Measurements from ENCODE around the gene SMTNL1. TPM values are rescaled to one million over a fixed set of nuclear protein-coding genes. Genes with fewer than 3 reads are reported as not detected.
A peak's percentile ranks its signal among the peaks of the same experiment; 100 is the strongest.

SMTNL1 gene
- polyA plus RNA-seq, 1 experiment, result not detected

DNA sequence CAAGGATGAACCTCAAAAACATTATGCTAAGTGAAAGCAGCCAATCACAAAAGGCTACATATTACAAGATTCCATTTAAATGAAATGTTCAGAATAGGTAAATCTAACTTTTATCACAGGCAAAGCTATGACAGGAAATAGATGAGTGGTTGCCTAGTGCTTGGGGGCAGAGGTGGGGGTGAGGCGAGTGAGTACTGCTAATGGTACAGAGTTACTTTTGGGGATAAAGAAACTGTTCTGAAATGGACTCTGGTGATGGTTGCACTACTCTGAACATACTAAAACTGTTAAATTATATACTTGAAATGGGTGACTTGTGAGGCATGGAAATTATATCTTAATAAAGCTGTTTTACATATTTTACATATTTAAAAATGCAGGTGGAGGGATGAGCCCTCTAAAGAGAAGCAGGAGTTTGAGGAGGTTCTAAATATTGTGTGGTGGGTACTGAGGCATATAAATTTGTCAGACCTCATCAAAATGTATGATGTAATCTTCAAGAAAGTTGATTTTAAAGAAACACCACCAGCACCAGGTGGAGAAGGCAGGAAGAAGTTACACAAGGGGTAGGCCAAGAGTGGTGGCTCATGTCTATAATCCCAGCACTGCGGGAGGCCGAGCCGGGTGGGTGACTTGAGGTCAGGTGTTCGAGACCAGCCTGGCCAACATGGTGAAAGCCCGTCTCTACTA, 25.5 kb upstream of the SMTNL1 start:
- no peak overlapping the region for H3K27ac ChIP-seq (ENCODE audit: low read depth, low read length)
- no peaks in the 10 kb centered on the region for H3K27me3 ChIP-seq (ENCODE audit: control insufficient read depth, insufficient read depth, low read length)
- CTCF ChIA-PET, result interaction anchor here (0.5 to 2.0 kb wide), 9 partner anchors 15 to 1013 kb away, joined by 3 to 10 read pairs (median 4); partner anchors contain the start of gene RTN4RL2
- POLR2A ChIA-PET, result interaction anchor here (0.9 kb wide), 1 partner anchor 20 kb away, joined by 3 read pairs; no protein-coding TSS in a partner anchor
- DNase-seq (ENCODE audit: low read depth, low spot score), result no peak
- no peak overlapping the region for H3K4me3 ChIP-seq (ENCODE audit: low read depth, low read length)
- H3K9me3 ChIP-seq (ENCODE audit: control insufficient read depth, insufficient read depth, low read length), result no peaks in the 10 kb centered on the region; the same call in 1 of the 2 replicates
- TF ChIP-seq, protein P1, sequence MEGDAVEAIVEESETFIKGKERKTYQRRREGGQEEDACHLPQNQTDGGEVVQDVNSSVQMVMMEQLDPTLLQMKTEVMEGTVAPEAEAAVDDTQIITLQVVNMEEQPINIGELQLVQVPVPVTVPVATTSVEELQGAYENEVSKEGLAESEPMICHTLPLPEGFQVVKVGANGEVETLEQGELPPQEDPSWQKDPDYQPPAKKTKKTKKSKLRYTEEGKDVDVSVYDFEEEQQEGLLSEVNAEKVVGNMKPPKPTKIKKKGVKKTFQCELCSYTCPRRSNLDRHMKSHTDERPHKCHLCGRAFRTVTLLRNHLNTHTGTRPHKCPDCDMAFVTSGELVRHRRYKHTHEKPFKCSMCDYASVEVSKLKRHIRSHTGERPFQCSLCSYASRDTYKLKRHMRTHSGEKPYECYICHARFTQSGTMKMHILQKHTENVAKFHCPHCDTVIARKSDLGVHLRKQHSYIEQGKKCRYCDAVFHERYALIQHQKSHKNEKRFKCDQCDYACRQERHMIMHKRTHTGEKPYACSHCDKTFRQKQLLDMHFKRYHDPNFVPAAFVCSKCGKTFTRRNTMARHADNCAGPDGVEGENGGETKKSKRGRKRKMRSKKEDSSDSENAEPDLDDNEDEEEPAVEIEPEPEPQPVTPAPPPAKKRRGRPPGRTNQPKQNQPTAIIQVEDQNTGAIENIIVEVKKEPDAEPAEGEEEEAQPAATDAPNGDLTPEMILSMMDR (IDR thresholded peaks at IDR 0.05; ENCODE audit: low read depth, low read length), result no peak

DNA sequence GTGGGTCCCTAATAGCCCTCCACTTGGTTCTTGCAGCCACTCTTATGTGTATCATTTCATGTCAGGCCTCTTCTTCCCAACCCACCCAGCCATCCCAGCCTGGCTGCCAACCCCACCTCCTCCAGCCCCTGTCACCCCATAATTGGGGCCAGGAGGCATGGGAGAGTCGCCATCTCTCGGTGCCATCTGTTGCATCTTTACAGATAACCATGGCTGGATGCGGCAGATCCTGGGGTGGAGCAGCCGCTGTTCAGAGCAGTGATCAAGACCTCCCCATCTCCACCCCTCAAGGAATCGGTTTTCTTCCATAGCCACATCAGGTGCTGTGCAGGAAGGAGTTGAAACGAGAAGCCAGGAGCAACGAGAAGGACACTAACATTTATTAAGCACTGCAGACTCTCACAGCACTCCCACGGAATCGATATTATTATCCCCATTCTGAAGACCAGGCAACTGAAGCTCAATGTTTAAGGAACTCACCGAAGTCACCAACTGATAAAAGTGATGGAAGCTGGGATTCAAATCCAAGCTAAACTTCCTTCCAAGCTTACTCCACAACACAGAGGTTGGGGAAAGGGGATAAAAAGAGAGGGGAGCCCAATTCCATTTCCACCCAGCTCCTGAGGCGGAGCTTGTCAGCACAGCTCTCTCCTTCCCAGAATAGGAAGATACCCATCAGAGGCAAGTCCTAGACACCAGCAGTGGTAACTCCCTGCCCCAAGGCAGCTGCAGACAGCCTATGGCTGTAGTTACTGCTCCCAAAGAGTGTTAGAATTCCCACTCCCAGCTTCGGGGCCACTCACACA, 24.5 kb upstream of the SMTNL1 start:
- Histone ChIP-seq H3K4me3 (ENCODE audit: low read depth, low read length) (peak overlapping the region; percentile 10; the same call in 1 of the 2 replicates), H3K27ac (ENCODE audit: low read depth, low read length) (no peak overlapping the region), H3K27me3 (ENCODE audit: control insufficient read depth, insufficient read depth, low read length) (no peaks in the 10 kb centered on the region), H3K9me3 (ENCODE audit: control insufficient read depth, insufficient read depth, low read length) (no peaks in the 10 kb centered on the region; the same call in 1 of the 2 replicates)
- TF ChIP-seq, protein P1 (IDR thresholded peaks at IDR 0.05; ENCODE audit: low read depth, low read length), result no peak
- POLR2A ChIA-PET, result interaction anchor here (0.5 kb wide), 1 partner anchor 176 kb away, joined by 3 read pairs; no protein-coding TSS in a partner anchor
- CTCF ChIA-PET, result interaction anchor here (1.0 to 6.4 kb wide), 5 partner anchors 11 to 54 kb away, joined by 3 to 52 read pairs (median 24); partner anchors contain the start of gene RTN4RL2
- no peak for DNase-seq (ENCODE audit: low read depth, low spot score)

DNA sequence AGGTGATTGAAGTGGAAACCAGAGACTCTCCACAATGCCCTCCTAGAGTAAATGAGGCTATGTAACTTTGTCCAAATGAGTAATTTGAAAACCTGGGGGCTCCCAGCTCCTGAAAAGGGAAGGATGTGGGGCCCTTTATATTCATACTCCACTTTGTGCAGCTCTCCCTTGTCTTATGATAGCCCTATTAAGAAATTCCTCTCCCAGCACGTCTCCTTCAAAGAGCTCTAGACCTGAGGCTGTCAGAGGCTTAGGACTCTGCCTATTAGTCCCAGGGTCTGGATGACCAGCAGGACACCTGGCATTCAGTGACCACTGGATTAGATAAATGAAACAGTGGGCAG, 24.0 kb upstream of the SMTNL1 start:
- no peak for DNase-seq (ENCODE audit: low read depth, low spot score)
- Histone ChIP-seq H3K27me3 (ENCODE audit: control insufficient read depth, insufficient read depth, low read length) (no peaks in the 10 kb centered on the region), H3K4me3 (ENCODE audit: low read depth, low read length) (peak overlapping the region; percentile 85), H3K9me3 (ENCODE audit: control insufficient read depth, insufficient read depth, low read length) (no peaks in the 10 kb centered on the region; the same call in 1 of the 2 replicates), H3K27ac (ENCODE audit: low read depth, low read length) (no peak overlapping the region)
- ChIA-PET POLR2A (interaction anchor here (0.5 kb wide), 1 partner anchor 177 kb away, joined by 3 read pairs; no protein-coding TSS in a partner anchor), CTCF (interaction anchor here (1.0 to 6.4 kb wide), 6 partner anchors 12 to 55 kb away, joined by 3 to 52 read pairs (median 14); partner anchors contain the start of gene RTN4RL2)
- TF ChIP-seq, protein P1 (IDR thresholded peaks at IDR 0.05; ENCODE audit: low read depth, low read length), result no peak

DNA sequence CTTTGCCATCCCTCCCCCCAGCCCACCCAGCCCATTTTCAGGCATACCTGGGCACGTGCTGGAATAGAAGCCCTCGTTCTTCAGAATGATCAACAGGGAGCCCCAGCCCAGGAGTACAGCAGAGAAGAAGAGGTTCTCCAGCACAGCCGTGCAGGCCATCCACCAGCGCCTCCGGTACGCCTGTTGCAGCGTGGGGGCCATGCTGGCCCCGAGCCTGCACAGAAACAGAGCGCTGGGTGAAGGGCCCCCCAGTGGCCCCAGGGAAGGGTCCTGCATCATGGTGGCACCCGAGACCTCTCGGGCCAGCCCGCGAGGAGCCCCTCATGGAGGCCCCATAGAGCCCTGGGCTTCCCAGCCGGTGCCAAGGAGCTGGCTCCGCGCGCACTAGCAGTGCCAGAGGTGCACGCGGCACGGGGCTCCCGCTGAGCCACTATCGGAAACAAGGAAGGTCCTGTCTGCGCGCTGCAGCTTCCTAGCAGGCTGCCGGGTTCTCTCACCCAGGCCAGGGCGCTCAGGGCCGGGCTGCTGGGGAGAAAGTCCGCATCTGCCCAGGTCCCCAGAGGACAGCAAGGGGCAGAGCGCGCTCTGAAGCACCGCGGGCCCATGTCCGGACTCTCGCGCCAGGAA, 23.4 kb upstream of the SMTNL1 start:
- Histone ChIP-seq H3K9me3 (ENCODE audit: control insufficient read depth, insufficient read depth, low read length) (no peaks in the 10 kb centered on the region; the same call in 1 of the 2 replicates), H3K27ac (ENCODE audit: low read depth, low read length) (no peak overlapping the region), H3K4me3 (ENCODE audit: low read depth, low read length) (peak overlapping the region; percentile 85), H3K27me3 (ENCODE audit: control insufficient read depth, insufficient read depth, low read length) (no peaks in the 10 kb centered on the region)
- DNase-seq (ENCODE audit: low read depth, low spot score), result no peak
- ChIA-PET POLR2A (interaction anchor here (0.6 to 0.8 kb wide), 3 partner anchors 8 to 54 kb away, joined by 3 to 5 read pairs (median 3); no protein-coding TSS in a partner anchor), CTCF (interaction anchor here (0.6 to 6.4 kb wide), 8 partner anchors 12 to 55 kb away, joined by 3 to 52 read pairs (median 4); partner anchors contain the start of gene RTN4RL2)
- TF ChIP-seq, protein P1 (IDR thresholded peaks at IDR 0.05; ENCODE audit: low read depth, low read length), result no peak
